Type B pancreatic cell (in vitro differentiated cells): ENCODE data around the gene CHDH. TPM values are rescaled to one million over a fixed set of nuclear protein-coding genes. Genes with fewer than 3 reads are reported as not detected.

ENCODE experiments used
- DNase-seq: peaks from one replicate; pipeline ENCODE4 v3.0.0; 2021; ENCODE audit warnings: mixed read lengths; ENCODE audit not compliant: unreplicated experiment; ENCODE audit errors: extremely low spot score
- H3K27ac Mint-ChIP-seq: 2 replicates; pipeline ENCODE4 v1.8.0; 2021; ENCODE audit warnings: mild to moderate bottlenecking, mixed read lengths
- H3K27me3 Mint-ChIP-seq: 2 replicates; pipeline ENCODE4 v1.8.0; 2021; ENCODE audit warnings: mixed read lengths
- H3K36me3 Mint-ChIP-seq: 2 replicates; pipeline ENCODE4 v1.8.0; 2021; ENCODE audit warnings: mixed read lengths
- H3K4me1 Mint-ChIP-seq: one replicate; pipeline ENCODE4 v1.8.0; 2021; ENCODE audit warnings: mixed read lengths; ENCODE audit not compliant: unreplicated experiment
- H3K4me3 Mint-ChIP-seq: 2 replicates; pipeline ENCODE4 v1.8.0; 2021; ENCODE audit warnings: mild to moderate bottlenecking, mixed read lengths
- H3K9me3 Mint-ChIP-seq: 2 replicates; pipeline ENCODE4 v1.8.0; 2021; ENCODE audit warnings: mixed read lengths
- total RNA-seq: library from RNA; stranded (reverse); gene quantifications from 2 replicates; pipeline ENCODE4 v1.2.1, GENCODE V29; 2021; ENCODE audit warnings: low replicate concordance
- TF ChIP-seq, protein P1 (sequence below): fragments of 200-600 bp; sonication (generic); conservative IDR thresholded peaks from 2 replicates; pipeline ENCODE4 v1.5.0; 2021; ENCODE audit warnings: antibody characterized with exemption, mild to moderate bottlenecking

CHDH gene
- total RNA-seq, 1 donor from 2014 or later, result 8.0 TPM

- no peak overlapping the region for H3K27ac Mint-ChIP-seq
- peak; percentile 50 for DNase-seq
- H3K9me3 Mint-ChIP-seq, result no peaks in the 10 kb centered on the region
These were observed 34.9 kb downstream of the CHDH start for GRCh38 chr3:53811143-53811927.

GRCh38 chr3:53809764-53810400, 36.3 kb downstream of the CHDH start:
- Mint-ChIP-seq H3K36me3 (no peaks in the 10 kb centered on the region), H3K27ac (no peak overlapping the region), H3K4me1 (peaks cover 17% of the 10 kb centered on the region), H3K9me3 (no peaks in the 10 kb centered on the region), H3K4me3 (no peak overlapping the region), H3K27me3 (no peaks in the 10 kb centered on the region)
- peak; percentile 59 for DNase-seq
- TF ChIP-seq, protein P1, sequence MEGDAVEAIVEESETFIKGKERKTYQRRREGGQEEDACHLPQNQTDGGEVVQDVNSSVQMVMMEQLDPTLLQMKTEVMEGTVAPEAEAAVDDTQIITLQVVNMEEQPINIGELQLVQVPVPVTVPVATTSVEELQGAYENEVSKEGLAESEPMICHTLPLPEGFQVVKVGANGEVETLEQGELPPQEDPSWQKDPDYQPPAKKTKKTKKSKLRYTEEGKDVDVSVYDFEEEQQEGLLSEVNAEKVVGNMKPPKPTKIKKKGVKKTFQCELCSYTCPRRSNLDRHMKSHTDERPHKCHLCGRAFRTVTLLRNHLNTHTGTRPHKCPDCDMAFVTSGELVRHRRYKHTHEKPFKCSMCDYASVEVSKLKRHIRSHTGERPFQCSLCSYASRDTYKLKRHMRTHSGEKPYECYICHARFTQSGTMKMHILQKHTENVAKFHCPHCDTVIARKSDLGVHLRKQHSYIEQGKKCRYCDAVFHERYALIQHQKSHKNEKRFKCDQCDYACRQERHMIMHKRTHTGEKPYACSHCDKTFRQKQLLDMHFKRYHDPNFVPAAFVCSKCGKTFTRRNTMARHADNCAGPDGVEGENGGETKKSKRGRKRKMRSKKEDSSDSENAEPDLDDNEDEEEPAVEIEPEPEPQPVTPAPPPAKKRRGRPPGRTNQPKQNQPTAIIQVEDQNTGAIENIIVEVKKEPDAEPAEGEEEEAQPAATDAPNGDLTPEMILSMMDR, result no peak

More at GRCh38 chr3:53811143-53811927, 34.9 kb downstream of the CHDH start:
- no peaks in the 10 kb centered on the region for H3K27me3 Mint-ChIP-seq
- no peaks in the 10 kb centered on the region for H3K36me3 Mint-ChIP-seq
- TF ChIP-seq, protein P1, result no peak
- H3K4me1 Mint-ChIP-seq, result peaks cover 11% of the 10 kb centered on the region
- no peak overlapping the region for H3K4me3 Mint-ChIP-seq

- no peak overlapping the region for H3K4me3 Mint-ChIP-seq
- DNase-seq, result peak; percentile 50
- H3K9me3 Mint-ChIP-seq, result no peaks in the 10 kb centered on the region
These were observed 37.0 kb downstream of the CHDH start for GRCh38 chr3:53809267-53809666.

DNA sequence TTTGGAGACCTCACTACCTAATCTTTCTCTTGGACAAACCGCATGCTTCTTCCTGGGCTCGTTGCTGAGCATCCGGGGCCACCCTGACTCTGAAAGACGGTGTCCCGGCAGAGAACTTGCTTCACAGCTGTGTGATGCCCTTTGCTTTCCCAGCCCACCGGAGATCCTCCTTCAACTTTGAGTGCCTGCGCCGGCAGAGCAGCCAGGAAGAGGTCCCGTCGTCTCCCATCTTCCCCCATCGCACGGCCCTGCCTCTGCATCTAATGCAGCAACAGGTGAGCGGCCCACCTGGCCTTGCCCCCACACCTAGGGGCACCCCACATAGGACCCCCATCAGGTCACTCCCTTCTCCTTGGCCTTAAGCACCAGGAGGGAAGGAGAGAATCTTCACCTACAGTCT, 37.7 kb downstream of the CHDH start:
- Mint-ChIP-seq H3K4me3 (no peak overlapping the region), H3K4me1 (peaks cover 31% of the 10 kb centered on the region), H3K27me3 (no peaks in the 10 kb centered on the region), H3K36me3 (no peaks in the 10 kb centered on the region), H3K27ac (no peak overlapping the region), H3K9me3 (no peaks in the 10 kb centered on the region)
- DNase-seq, result peak; percentile 39
- TF ChIP-seq, protein P1, result no peak

More at GRCh38 chr3:53809267-53809666, 37.0 kb downstream of the CHDH start:
- no peaks in the 10 kb centered on the region for H3K36me3 Mint-ChIP-seq
- peaks cover 23% of the 10 kb centered on the region for H3K4me1 Mint-ChIP-seq
- no peaks in the 10 kb centered on the region for H3K27me3 Mint-ChIP-seq
- TF ChIP-seq, protein P1, result no peak
- H3K27ac Mint-ChIP-seq, result no peak overlapping the region

DNA sequence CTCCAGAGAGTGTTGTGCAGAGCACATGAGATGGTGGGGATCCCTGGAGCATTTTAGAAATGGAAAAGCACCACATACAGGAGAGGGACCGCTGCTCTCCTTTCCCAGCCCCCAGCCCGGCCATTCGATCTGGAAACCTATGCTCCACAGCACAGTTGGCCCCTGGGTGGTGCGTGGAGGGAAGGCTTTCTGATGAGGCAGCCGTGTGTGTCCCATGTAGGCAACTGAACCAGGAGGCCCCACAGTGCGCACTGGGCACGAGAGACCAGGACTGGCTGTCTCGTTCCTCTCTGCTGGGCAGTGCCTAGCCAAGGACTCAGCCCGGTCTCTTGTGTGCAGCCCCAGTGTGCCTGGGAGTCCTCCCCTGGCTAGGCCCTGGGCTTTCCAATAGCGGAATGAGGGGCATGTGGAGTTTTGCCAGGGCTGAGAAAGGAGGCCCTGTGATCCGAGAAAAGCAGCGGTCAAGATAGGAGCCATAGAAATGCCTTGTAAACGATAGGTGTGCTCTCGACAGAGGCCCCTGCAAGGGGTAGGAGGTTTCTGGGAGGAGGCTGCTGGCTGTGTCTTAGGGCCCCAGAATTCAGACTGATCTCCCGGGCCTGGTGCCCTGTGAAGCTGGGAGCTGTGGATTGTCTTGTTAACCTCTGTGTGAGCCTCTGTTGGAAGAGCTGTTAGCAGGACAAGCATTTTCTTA, 39.0 kb downstream of the CHDH start:
- Mint-ChIP-seq H3K36me3 (no peaks in the 10 kb centered on the region), H3K27ac (peak overlapping the region; percentile 67), H3K9me3 (no peaks in the 10 kb centered on the region), H3K27me3 (no peaks in the 10 kb centered on the region), H3K4me1 (peaks cover 32% of the 10 kb centered on the region), H3K4me3 (no peak overlapping the region)
- DNase-seq, result peak; percentile 64
- TF ChIP-seq, protein P1, result no peak
